HFFc6 (cell line): ENCODE results near the gene TRAK2. TPM values are rescaled to one million over a fixed set of nuclear protein-coding genes. Genes with fewer than 3 reads are reported as not detected.

Source experiments
- DNase-seq: peaks from one replicate; pipeline ENCODE4 v3.0.0-alpha.2; 2018
- H3K27ac Mint-ChIP-seq: 2 replicates; pipeline ENCODE4 v1.8.0; 2020; ENCODE audit warnings: mild to moderate bottlenecking, mixed read lengths
- H3K27me3 Mint-ChIP-seq: 2 replicates; pipeline ENCODE4 v1.8.0; 2021; ENCODE audit warnings: mild to moderate bottlenecking, moderate library complexity, mixed read lengths; ENCODE audit not compliant: insufficient read depth
- H3K36me3 Mint-ChIP-seq: 2 replicates; pipeline ENCODE4 v1.8.0; 2021; ENCODE audit warnings: low read depth, mixed read lengths
- H3K4me1 Mint-ChIP-seq: 2 replicates; pipeline ENCODE4 v1.8.0; 2020; ENCODE audit warnings: low read depth, mixed read lengths
- H3K4me3 Mint-ChIP-seq: 2 replicates; pipeline ENCODE4 v1.8.0; 2020; ENCODE audit warnings: mild to moderate bottlenecking, moderate library complexity, mixed read lengths
- H3K9me3 Mint-ChIP-seq: 2 replicates; pipeline ENCODE4 v1.8.0; 2020; ENCODE audit warnings: mild to moderate bottlenecking, mixed read lengths
- total RNA-seq, 6 experiments: library from RNA; stranded (reverse); fragmentation: NEBNext Ultra II Directional; extraction: Animal tissue kit (Norgen Biotek cat#: 25700); gene quantifications; 2 replicates in 1 of 6; 3 replicates in 5 of 6; pipeline ENCODE4 v1.2.3, GENCODE V29; 2021
- TF ChIP-seq, protein P1 (sequence below): fragments of 200-600 bp; sonication (generic); IDR thresholded peaks from 2 replicates; pipeline ENCODE4 v1.5.0; 2021; ENCODE audit warnings: antibody characterized with exemption, mild to moderate bottlenecking

The TRAK2 gene
- total RNA-seq, 6 experiments from 2014 or later: 43.2 to 55.8 (median 54.0) TPM

DNA sequence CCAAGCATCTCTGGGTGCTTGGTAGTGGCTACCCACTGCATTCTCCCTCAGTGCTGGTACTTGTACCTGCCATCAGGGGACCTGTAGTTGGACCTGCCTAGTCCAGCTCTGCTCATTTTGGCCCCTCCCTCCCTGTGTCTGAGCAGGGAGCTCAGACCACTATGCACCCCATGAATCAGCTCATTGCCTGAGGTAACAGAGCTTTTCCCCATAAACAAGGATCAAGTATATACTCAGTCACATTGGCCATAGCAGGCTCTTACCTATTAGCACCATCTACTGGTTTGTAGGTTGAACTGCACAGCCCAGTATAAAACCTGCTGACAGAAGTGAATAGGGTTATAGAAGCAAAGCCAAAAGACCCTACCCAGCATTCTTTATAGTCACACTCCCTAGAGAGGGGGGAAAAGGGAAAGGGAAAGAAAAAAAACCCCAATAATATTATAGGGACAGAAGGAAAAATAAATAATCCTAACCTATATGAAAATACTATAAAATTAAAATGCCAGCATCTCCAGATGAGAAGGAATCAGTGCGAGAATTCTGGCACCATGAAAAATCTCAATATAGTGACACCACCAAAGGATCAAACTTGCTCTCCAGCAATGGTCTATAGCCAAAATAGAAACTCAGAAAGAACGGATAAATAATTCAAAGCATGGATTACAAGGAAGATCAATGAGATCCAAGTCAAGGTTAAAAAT, 87.2 kb downstream of the TRAK2 start:
- Mint-ChIP-seq H3K4me1 (peaks cover 48% of the 10 kb centered on the region), H3K4me3 (no peak overlapping the region), H3K27me3 (peaks cover 5% of the 10 kb centered on the region), H3K27ac (peak overlapping the region; percentile 68), H3K9me3 (peaks cover 25% of the 10 kb centered on the region), H3K36me3 (peaks cover 71% of the 10 kb centered on the region)
- TF ChIP-seq, protein P1, sequence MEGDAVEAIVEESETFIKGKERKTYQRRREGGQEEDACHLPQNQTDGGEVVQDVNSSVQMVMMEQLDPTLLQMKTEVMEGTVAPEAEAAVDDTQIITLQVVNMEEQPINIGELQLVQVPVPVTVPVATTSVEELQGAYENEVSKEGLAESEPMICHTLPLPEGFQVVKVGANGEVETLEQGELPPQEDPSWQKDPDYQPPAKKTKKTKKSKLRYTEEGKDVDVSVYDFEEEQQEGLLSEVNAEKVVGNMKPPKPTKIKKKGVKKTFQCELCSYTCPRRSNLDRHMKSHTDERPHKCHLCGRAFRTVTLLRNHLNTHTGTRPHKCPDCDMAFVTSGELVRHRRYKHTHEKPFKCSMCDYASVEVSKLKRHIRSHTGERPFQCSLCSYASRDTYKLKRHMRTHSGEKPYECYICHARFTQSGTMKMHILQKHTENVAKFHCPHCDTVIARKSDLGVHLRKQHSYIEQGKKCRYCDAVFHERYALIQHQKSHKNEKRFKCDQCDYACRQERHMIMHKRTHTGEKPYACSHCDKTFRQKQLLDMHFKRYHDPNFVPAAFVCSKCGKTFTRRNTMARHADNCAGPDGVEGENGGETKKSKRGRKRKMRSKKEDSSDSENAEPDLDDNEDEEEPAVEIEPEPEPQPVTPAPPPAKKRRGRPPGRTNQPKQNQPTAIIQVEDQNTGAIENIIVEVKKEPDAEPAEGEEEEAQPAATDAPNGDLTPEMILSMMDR: peak; percentile 94
- DNase-seq: peak; percentile 80

DNA sequence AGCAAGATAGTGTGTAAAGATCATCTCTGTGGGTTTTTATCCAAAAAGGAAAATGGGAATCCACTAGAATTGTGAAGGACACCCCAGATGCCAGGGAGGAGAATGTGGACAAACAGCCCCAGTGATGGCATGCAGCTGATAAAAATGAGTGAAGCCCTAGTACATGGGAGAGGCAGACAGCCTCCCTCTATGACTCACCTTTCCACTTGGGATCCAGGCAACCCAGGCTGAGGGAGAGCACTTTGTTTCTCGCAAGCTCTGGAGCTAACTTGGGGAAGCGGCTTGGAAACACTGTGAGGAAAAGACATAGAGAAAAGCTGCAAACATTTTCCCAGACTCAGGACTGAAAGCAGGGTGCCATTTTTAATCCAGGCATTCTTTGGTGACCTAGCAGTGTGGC, 88.9 kb downstream of the TRAK2 start:
- peaks cover 61% of the 10 kb centered on the region for H3K4me1 Mint-ChIP-seq
- peaks cover 63% of the 10 kb centered on the region for H3K36me3 Mint-ChIP-seq
- no peak overlapping the region for H3K27ac Mint-ChIP-seq
- no peak overlapping the region; the same call in 1 of the 2 replicates for H3K4me3 Mint-ChIP-seq
- peaks cover 17% of the 10 kb centered on the region for H3K9me3 Mint-ChIP-seq
- peaks cover 5% of the 10 kb centered on the region for H3K27me3 Mint-ChIP-seq
- TF ChIP-seq, protein P1: no peak
- DNase-seq: peak; percentile 34

GRCh38 chr2:201361078-201361733, 90.1 kb downstream of the TRAK2 start:
- peaks cover 61% of the 10 kb centered on the region for H3K4me1 Mint-ChIP-seq
- peaks cover 7% of the 10 kb centered on the region; the same call in 1 of the 2 replicates for H3K9me3 Mint-ChIP-seq
- H3K27ac Mint-ChIP-seq: no peak overlapping the region
- no peak for DNase-seq
- peaks cover 5% of the 10 kb centered on the region for H3K27me3 Mint-ChIP-seq
- TF ChIP-seq, protein P1: no peak
- H3K4me3 Mint-ChIP-seq: no peak overlapping the region
- H3K36me3 Mint-ChIP-seq: peaks cover 60% of the 10 kb centered on the region

- no peak overlapping the region; the same call in 1 of the 2 replicates for H3K27ac Mint-ChIP-seq
- DNase-seq: no peak
- no peak overlapping the region for H3K4me3 Mint-ChIP-seq
- peaks cover 7% of the 10 kb centered on the region; the same call in 1 of the 2 replicates for H3K9me3 Mint-ChIP-seq
- H3K27me3 Mint-ChIP-seq: peaks cover 5% of the 10 kb centered on the region
- peaks cover 55% of the 10 kb centered on the region for H3K4me1 Mint-ChIP-seq
- TF ChIP-seq, protein P1: no peak
- peaks cover 60% of the 10 kb centered on the region for H3K36me3 Mint-ChIP-seq
Measured at GRCh38 chr2:201360256-201360655, 91.0 kb downstream of the TRAK2 start.

- Mint-ChIP-seq H3K4me3 (peak overlapping the region; percentile 58), H3K36me3 (peaks cover 56% of the 10 kb centered on the region), H3K9me3 (peaks cover 7% of the 10 kb centered on the region; the same call in 1 of the 2 replicates), H3K4me1 (peaks cover 49% of the 10 kb centered on the region), H3K27ac (peak overlapping the region; percentile 67), H3K27me3 (peaks cover 3% of the 10 kb centered on the region; the same call in 1 of the 2 replicates)
- TF ChIP-seq, protein P1: no peak
- peak; percentile 97 for DNase-seq
Measured at GRCh38 chr2:201358684-201359083, 92.6 kb downstream of the TRAK2 start.
